CD4-positive, alpha-beta T cell treated with Interleukin-15 for 4 hours (primary cell): ENCODE data around the gene LYPD1.

Experiments used
- DNase-seq: peaks from one replicate; pipeline ENCODE4 v3.0.0-alpha.2; 2020; ENCODE audit warnings: low spot score

Gene LYPD1

GRCh38 chr2:132595186-132595585 lies 74.8 kb downstream of the LYPD1 start:
- DNase-seq, result no peak
